GM23248 (cell line): Measurements from ENCODE around the gene SNAP91. TPM values are rescaled to one million over a fixed set of nuclear protein-coding genes. Genes with fewer than 3 reads are reported as not detected.

Experiments
- DNase-seq: peaks from one replicate; pipeline ENCODE4 v3.0.0-alpha.2; 2015
- H2AFZ ChIP-seq: fragments of 200-600 bp; sonication (generic); 2 replicates; pipeline ENCODE4 v1.6.1; 2016; ENCODE audit warnings: antibody characterized with exemption
- H3F3A ChIP-seq: fragments of 200-600 bp; sonication (generic); 2 replicates; pipeline ENCODE4 v1.6.1; 2016; ENCODE audit warnings: mild to moderate bottlenecking, antibody characterized with exemption, mixed run types; ENCODE audit not compliant: insufficient read depth
- H3K27ac ChIP-seq: fragments of 200-600 bp; sonication (generic); 2 replicates; pipeline ENCODE4 v1.5.1; 2016; ENCODE audit warnings: mild to moderate bottlenecking
- H3K27me3 ChIP-seq: fragments of 200-600 bp; sonication (generic); replicated peaks from 2 replicates; pipeline ENCODE4 v1.6.1; 2016; ENCODE audit warnings: mild to moderate bottlenecking; ENCODE audit not compliant: insufficient read depth
- H3K36me3 ChIP-seq: fragments of 200-600 bp; sonication (generic); 2 replicates; pipeline ENCODE4 v1.6.1; 2016; ENCODE audit warnings: low read depth, mild to moderate bottlenecking
- H3K4me1 ChIP-seq: fragments of 200-600 bp; sonication (generic); 2 replicates; pipeline ENCODE4 v1.6.1; 2016; ENCODE audit warnings: mild to moderate bottlenecking; ENCODE audit not compliant: insufficient read depth
- H3K4me2 ChIP-seq: fragments of 200-600 bp; sonication (generic); one replicate; pipeline ENCODE4 v1.6.1; 2016; ENCODE audit warnings: mild to moderate bottlenecking; ENCODE audit not compliant: unreplicated experiment
- H3K4me3 ChIP-seq: fragments of 200-600 bp; sonication (generic); 2 replicates; pipeline ENCODE4 v1.5.1; 2016; ENCODE audit warnings: mild to moderate bottlenecking
- H3K79me2 ChIP-seq: fragments of 200-600 bp; sonication (generic); 2 replicates; pipeline ENCODE4 v1.6.1; 2016; ENCODE audit warnings: mild to moderate bottlenecking; ENCODE audit not compliant: insufficient read depth
- H3K9ac ChIP-seq: fragments of 200-600 bp; sonication (generic); 2 replicates; pipeline ENCODE4 v1.6.1; 2016; ENCODE audit warnings: mild to moderate bottlenecking
- H3K9me2 ChIP-seq: fragments of 200-600 bp; sonication (generic); 2 replicates; pipeline ENCODE4 v1.6.1; 2016; ENCODE audit warnings: mixed run types, mild to moderate bottlenecking, moderate library complexity; ENCODE audit not compliant: insufficient read depth
- H3K9me3 ChIP-seq: fragments of 200-600 bp; sonication (generic); one replicate; pipeline ENCODE4 v1.6.1; 2017; ENCODE audit warnings: low read depth
- H4K20me1 ChIP-seq: fragments of 200-600 bp; sonication (generic); 2 replicates; pipeline ENCODE4 v1.6.0; 2016; ENCODE audit not compliant: insufficient read depth
- EZH2 ChIP-seq: fragments of 200-600 bp; sonication (generic); IDR thresholded peaks from 2 replicates; pipeline ENCODE4 v1.6.1; 2018; ENCODE audit warnings: antibody characterized with exemption, mild to moderate bottlenecking; ENCODE audit not compliant: insufficient read depth, poor library complexity, severe bottlenecking
- EZH2phosphoT487 ChIP-seq: fragments of 200-600 bp; sonication (generic); IDR thresholded peaks from 2 replicates; pipeline ENCODE4 v1.6.1; 2018; ENCODE audit warnings: antibody characterized with exemption, moderate library complexity, mild to moderate bottlenecking, low read depth; ENCODE audit not compliant: insufficient read depth
- WGBS, 2 experiments: methylation state at CpG; one replicate each; pipeline ENCODE4 v1.1.6; 2015 to 2017; ENCODE audit warnings: low lambda C conversion rate in 2 of 2, low coverage in 1 of 2; ENCODE audit errors: missing lambda C conversion rate in 2 of 2; 5-methylcytosine and 5-hydroxymethylcytosine counted together
- in situ Hi-C: fragments of 300-500 bp; cut with MboI; formaldehyde crosslinking; loops from 2 replicates; pipeline ENCODE4 v1.15.0; 2020
- polyA plus RNA-seq: library from polyadenylated mRNA; unstranded; fragments of >200 nt; fragmentation: Nextera tagmentation; extraction: Ambion mirVana; gene quantifications from 2 replicates; pipeline ENCODE4 v1.2.1, GENCODE V29; 2016
- total RNA-seq: library from RNA; depleted of rRNA; stranded (reverse); fragments of >200 nt; shearing (Covaris generic); gene quantifications from 2 replicates; pipeline ENCODE4 v1.2.3, GENCODE V29; 2014

The SNAP91 gene
- total and polyA plus RNA-seq, 2 experiments from 2014 or later, result not detected

- Histone ChIP-seq H3K9ac (no peak overlapping the region), H3K36me3 (no peaks in the 10 kb centered on the region), H3K79me2 (no peaks in the 10 kb centered on the region), H3K4me2 (no peak overlapping the region), H3K9me2 (no peaks in the 10 kb centered on the region), H3K4me1 (no peaks in the 10 kb centered on the region), H2AFZ (no peak overlapping the region), H3K27me3 (no peaks in the 10 kb centered on the region), H3K27ac (no peak overlapping the region), H3K9me3 (no peaks in the 10 kb centered on the region), H3F3A (no peaks in the 10 kb centered on the region), H3K4me3 (no peak overlapping the region), H4K20me1 (no peaks in the 10 kb centered on the region)
- peak; percentile 65 for DNase-seq
- no peak for TF ChIP-seq EZH2phosphoT487
- no peak for TF ChIP-seq EZH2
- in situ Hi-C loops, result loop anchor here (25.0 kb wide), 1 partner anchor 597 kb away; no protein-coding TSS in a partner anchor
- 75 to 80% methylated on average over 6 of the region's 6 CpGs for WGBS, 2 experiments
Measured at GRCh38 chr6:83615025-83615999, 93.6 kb downstream of the SNAP91 start.

DNA sequence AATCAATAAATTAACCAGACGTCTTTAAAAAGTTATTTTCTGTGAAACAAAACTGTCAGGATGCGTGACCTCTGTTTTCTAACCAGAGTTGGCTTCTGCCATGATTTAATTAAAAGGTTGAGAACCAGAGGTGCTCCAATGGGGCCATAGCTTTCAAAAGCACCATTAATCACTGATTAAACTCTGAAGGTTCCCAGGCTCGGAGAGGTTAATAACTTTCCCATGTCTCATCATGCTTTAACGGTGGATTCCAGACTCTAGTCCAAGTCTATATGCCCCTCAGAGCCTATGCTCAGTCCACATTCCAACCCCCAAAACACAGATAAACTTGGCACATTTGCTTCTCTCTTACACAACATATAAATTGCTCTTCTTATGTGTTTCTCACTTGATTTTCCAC, 95.5 kb downstream of the SNAP91 start:
- H3K4me3 ChIP-seq, result no peak overlapping the region
- H4K20me1 ChIP-seq, result no peaks in the 10 kb centered on the region
- no peak overlapping the region for H3K9ac ChIP-seq
- 43 to 45% methylated on average over 4 of the region's 4 CpGs for WGBS, 2 experiments
- no peak overlapping the region for H2AFZ ChIP-seq
- in situ Hi-C loops, result loop anchor here (25.0 kb wide), 1 partner anchor 599 kb away; no protein-coding TSS in a partner anchor
- H3K4me2 ChIP-seq, result no peak overlapping the region
- no peak overlapping the region for H3K27ac ChIP-seq
- no peaks in the 10 kb centered on the region for H3F3A ChIP-seq
- H3K9me2 ChIP-seq, result no peaks in the 10 kb centered on the region
- H3K27me3 ChIP-seq, result no peaks in the 10 kb centered on the region
- no peak for DNase-seq
- no peaks in the 10 kb centered on the region for H3K9me3 ChIP-seq
- no peaks in the 10 kb centered on the region for H3K36me3 ChIP-seq
- no peaks in the 10 kb centered on the region for H3K79me2 ChIP-seq
- no peaks in the 10 kb centered on the region for H3K4me1 ChIP-seq
- no peak for TF ChIP-seq EZH2
- TF ChIP-seq EZH2phosphoT487, result no peak

DNA sequence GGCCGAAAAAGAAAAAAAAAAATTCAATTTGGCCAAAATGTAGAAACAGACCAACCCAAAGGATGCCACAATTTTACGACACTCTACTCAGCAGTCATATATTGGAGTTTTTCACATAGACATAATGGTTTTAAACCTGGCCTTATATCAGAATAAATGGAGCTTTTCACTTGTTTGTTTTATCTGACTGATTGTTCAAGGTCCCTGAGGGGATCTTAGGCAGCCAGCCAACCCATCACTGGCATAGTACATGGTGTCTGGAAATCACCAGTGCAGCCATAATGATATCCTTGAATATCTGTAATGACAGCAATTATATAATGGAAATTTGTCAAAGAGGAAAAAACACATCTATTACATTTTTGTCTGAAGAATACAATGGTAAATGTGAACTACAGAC, 99.7 kb downstream of the SNAP91 start:
- no peak overlapping the region for H2AFZ ChIP-seq
- no peak overlapping the region for H3K4me2 ChIP-seq
- H4K20me1 ChIP-seq, result no peaks in the 10 kb centered on the region
- no peaks in the 10 kb centered on the region for H3K4me1 ChIP-seq
- TF ChIP-seq EZH2 (no peak), EZH2phosphoT487 (no peak)
- 50 to 58% methylated on average over 2 of the region's 2 CpGs for WGBS, 2 experiments
- no peak overlapping the region for H3K9ac ChIP-seq
- H3K79me2 ChIP-seq, result no peaks in the 10 kb centered on the region
- no peaks in the 10 kb centered on the region for H3K9me2 ChIP-seq
- H3K27me3 ChIP-seq, result no peaks in the 10 kb centered on the region
- no peaks in the 10 kb centered on the region for H3K9me3 ChIP-seq
- no peak overlapping the region for H3K4me3 ChIP-seq
- in situ Hi-C loops, result loop anchor here (25.0 kb wide), 1 partner anchor 603 kb away; no protein-coding TSS in a partner anchor
- H3F3A ChIP-seq, result no peaks in the 10 kb centered on the region
- no peak for DNase-seq
- no peak overlapping the region for H3K27ac ChIP-seq
- no peaks in the 10 kb centered on the region for H3K36me3 ChIP-seq

DNA sequence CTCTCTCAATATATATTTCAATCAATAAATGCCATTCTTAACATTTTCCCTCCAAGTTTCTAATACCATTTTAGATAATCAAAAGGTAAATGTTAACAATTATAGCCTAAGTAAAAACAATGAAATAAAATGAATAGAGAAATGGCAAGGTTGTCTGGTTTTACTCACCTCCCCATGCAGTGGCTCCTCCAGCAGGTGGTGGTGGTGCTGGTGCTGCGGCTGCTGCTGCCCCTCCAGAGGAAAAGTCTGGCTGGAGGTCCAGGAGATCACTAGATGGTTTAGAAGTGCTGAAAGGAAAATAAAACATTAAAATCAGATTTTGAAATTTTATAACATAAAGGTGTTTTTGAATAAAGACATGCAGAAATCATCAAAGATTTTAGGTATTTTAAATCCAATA, 103.4 kb downstream of the SNAP91 start:
- no peaks in the 10 kb centered on the region for H3F3A ChIP-seq
- WGBS, 2 experiments, result 96% methylated on average over 1 of the region's 1 CpG
- no peak overlapping the region for H3K27ac ChIP-seq
- in situ Hi-C loops, result loop anchor here (25.0 kb wide), 1 partner anchor 607 kb away; no protein-coding TSS in a partner anchor
- no peak for DNase-seq
- H3K79me2 ChIP-seq, result no peaks in the 10 kb centered on the region
- H3K4me2 ChIP-seq, result no peak overlapping the region
- H3K4me1 ChIP-seq, result no peaks in the 10 kb centered on the region
- H3K27me3 ChIP-seq, result no peaks in the 10 kb centered on the region
- H3K36me3 ChIP-seq, result no peaks in the 10 kb centered on the region
- H3K9me3 ChIP-seq, result no peaks in the 10 kb centered on the region
- TF ChIP-seq EZH2phosphoT487 (no peak), EZH2 (no peak)
- H4K20me1 ChIP-seq, result no peaks in the 10 kb centered on the region
- no peak overlapping the region for H3K4me3 ChIP-seq
- no peak overlapping the region for H3K9ac ChIP-seq
- no peaks in the 10 kb centered on the region for H3K9me2 ChIP-seq
- H2AFZ ChIP-seq, result no peak overlapping the region
